SK-N-SH (cell line): ENCODE data around the gene GALNTL6. TPM values are rescaled to one million over a fixed set of nuclear protein-coding genes. Genes with fewer than 3 reads are reported as not detected.

Experiments
- CTCF ChIA-PET: fragments of 300-600, 350-600 bp; formaldehyde crosslinking; extraction: SDS; loops from one replicate; lab custom pipeline; 2021; lab: Yijun Ruan, JAX
- POLR2A ChIA-PET: fragments of 350-600 bp; sonication (Branson Sonifier 250); formaldehyde crosslinking; extraction: SDS; loops from one replicate; lab custom pipeline; 2020; ENCODE audit warnings: antibody characterized with exemption, inconsistent platforms; lab: Yijun Ruan, JAX
- DNase-seq: peaks from one replicate; pipeline ENCODE4 v3.0.0; 2012
- H2AFZ ChIP-seq: fragments of 200-600 bp; sonication (generic); 2 replicates; pipeline ENCODE4 v1.8.1; 2016; ENCODE audit warnings: antibody characterized with exemption, mild to moderate bottlenecking, low read depth
- H3F3A ChIP-seq: fragments of 200-600 bp; sonication (generic); replicated peaks from 2 replicates; pipeline ENCODE3; 2016; ENCODE audit warnings: antibody characterized with exemption, mild to moderate bottlenecking; ENCODE audit not compliant: insufficient read depth
- H3K27ac ChIP-seq, 2 experiments: fragments of 200-500 bp in 1 of 2; fragments of 200-600 bp in 1 of 2; sonication (Bioruptor generic) in 1 of 2; sonication (generic), shearing (Covaris generic) in 1 of 2; 2 replicates each; pipeline versions ENCODE4 v1.5.1 to v1.6.1; 2014 to 2016; ENCODE audit warnings: low read depth in 2 of 2, inconsistent platforms in 1 of 2, low read length in 1 of 2, mild to moderate bottlenecking in 1 of 2, mixed read lengths in 1 of 2
- H3K27me3 ChIP-seq: fragments of 200-600 bp; sonication (generic), shearing (Covaris generic); 2 replicates; pipeline ENCODE4 v1.6.1; 2016; ENCODE audit warnings: mixed run types; ENCODE audit not compliant: insufficient read depth
- H3K36me3 ChIP-seq, 2 experiments: fragments of 200-500 bp in 1 of 2; fragments of 200-600 bp in 1 of 2; sonication (Bioruptor generic) in 1 of 2; sonication (generic) in 1 of 2; replicated peaks in 1 of 2; 2 replicates each; pipeline versions ENCODE3 to v1.5.1; 2014 to 2016; ENCODE audit warnings: low read length in 1 of 2, mild to moderate bottlenecking in 1 of 2; ENCODE audit not compliant: insufficient read depth in 2 of 2, control insufficient read depth in 1 of 2
- H3K4me1 ChIP-seq, 2 experiments: fragments of 200-500 bp in 1 of 2; fragments of 200-600 bp in 1 of 2; sonication (Bioruptor generic) in 1 of 2; sonication (generic), shearing (Covaris generic) in 1 of 2; 2 replicates each; pipeline versions ENCODE4 v1.5.1 to v1.6.1; 2014 to 2016; ENCODE audit warnings: low read depth in 1 of 2, low read length in 1 of 2, mixed run types in 1 of 2; ENCODE audit not compliant: insufficient read depth in 2 of 2, control insufficient read depth in 1 of 2
- H3K4me2 ChIP-seq: fragments of 200-600 bp; sonication (generic), shearing (Covaris generic); 2 replicates; pipeline ENCODE4 v1.6.1; 2017; ENCODE audit warnings: mixed run types
- H3K4me3 ChIP-seq, 2 experiments: fragments of 200-500 bp in 1 of 2; fragments of 200-600 bp in 1 of 2; sonication (Bioruptor generic) in 1 of 2; sonication (generic), shearing (Covaris generic) in 1 of 2; 2 replicates each; pipeline versions ENCODE4 v1.5.1 to v1.8.1; 2014 to 2016; ENCODE audit warnings: low read depth in 2 of 2, inconsistent platforms in 1 of 2, low read length in 1 of 2, mild to moderate bottlenecking in 1 of 2, mixed read lengths in 1 of 2, moderate library complexity in 1 of 2
- H3K79me2 ChIP-seq: fragments of 200-600 bp; sonication (generic); 2 replicates; pipeline ENCODE4 v1.8.1; 2017; ENCODE audit warnings: mild to moderate bottlenecking; ENCODE audit not compliant: insufficient read depth
- H3K9ac ChIP-seq: fragments of 200-600 bp; sonication (generic); 2 replicates; pipeline ENCODE4 v1.6.1; 2017; ENCODE audit warnings: mixed run types
- H3K9me2 ChIP-seq: fragments of 200-600 bp; sonication (generic); 2 replicates; pipeline ENCODE4 v1.6.1; 2017; ENCODE audit warnings: mixed run types
- H3K9me3 ChIP-seq: fragments of 200-600 bp; sonication (generic); 2 replicates; pipeline ENCODE4 v1.6.1; 2017; ENCODE audit warnings: mixed run types, mild to moderate bottlenecking, moderate library complexity
- H4K20me1 ChIP-seq: fragments of 200-600 bp; sonication (generic); 2 replicates; pipeline ENCODE4 v1.6.1; 2017; ENCODE audit warnings: mild to moderate bottlenecking, mixed run types; ENCODE audit not compliant: insufficient read depth
- CHD2 ChIP-seq: fragments of 150-350 bp; IDR thresholded peaks from 2 replicates; pipeline ENCODE4 v1.6.1; 2018; ENCODE audit warnings: low read length; ENCODE audit not compliant: partially characterized antibody
- ELF1 ChIP-seq: IDR thresholded peaks from 2 replicates; pipeline ENCODE4 v1.4.0; 2012
- EP300 ChIP-seq, 2 experiments: IDR thresholded peaks; 2 replicates each; pipeline versions ENCODE4 v1.4.0 to v1.6.1; 2012; ENCODE audit warnings: borderline replicate concordance in 1 of 2, low read depth in 1 of 2, low read length in 1 of 2
- EZH2phosphoT487 ChIP-seq: fragments of 200-600 bp; sonication (generic); IDR thresholded peaks from 2 replicates; pipeline ENCODE4 v1.6.1; 2017; ENCODE audit warnings: low read depth, mixed run types, mild to moderate bottlenecking, antibody characterized with exemption, moderate library complexity, borderline replicate concordance
- FOXJ3 ChIP-seq: sonication (generic); formaldehyde crosslinking; IDR thresholded peaks from 2 replicates; pipeline ENCODE4 v1.5.1; 2020; ENCODE audit warnings: mild to moderate bottlenecking, missing genetic modification reagents
- FOXM1 ChIP-seq: IDR thresholded peaks from 2 replicates; pipeline ENCODE4 v1.4.0; 2012; ENCODE audit warnings: low read depth, mild to moderate bottlenecking
- JUND ChIP-seq: IDR thresholded peaks from 2 replicates; pipeline ENCODE4 v1.4.0; 2012
- NRF1 ChIP-seq: IDR thresholded peaks from 2 replicates; pipeline ENCODE4 v1.6.1; 2012; ENCODE audit warnings: low read depth, mild to moderate bottlenecking, low read length
- RAD21 ChIP-seq: IDR thresholded peaks from 2 replicates; pipeline ENCODE4 v1.6.1; 2012; ENCODE audit warnings: mild to moderate bottlenecking, low read length
- RXRA ChIP-seq: IDR thresholded peaks from 2 replicates; pipeline ENCODE4 v1.4.0; 2012; ENCODE audit warnings: low read depth, mild to moderate bottlenecking, borderline replicate concordance
- SIN3A ChIP-seq: IDR thresholded peaks from 2 replicates; pipeline ENCODE4 v1.6.1; 2012; ENCODE audit warnings: low read depth, mild to moderate bottlenecking, low read length, moderate library complexity, borderline replicate concordance
- TAF1 ChIP-seq: IDR thresholded peaks from 2 replicates; pipeline ENCODE4 v1.6.1; 2012; ENCODE audit warnings: low read depth, mild to moderate bottlenecking, low read length, moderate library complexity, borderline replicate concordance
- YY1 ChIP-seq: IDR thresholded peaks from 2 replicates; pipeline ENCODE4 v1.4.0; 2012; ENCODE audit warnings: low read depth, mild to moderate bottlenecking
- WGBS: methylation state at CpG from one replicate; pipeline ENCODE4 v1.1.6; 2017; ENCODE audit warnings: low lambda C conversion rate; 5-methylcytosine and 5-hydroxymethylcytosine counted together
- polyA plus RNA-seq, 3 experiments: library from polyadenylated mRNA; depleted of rRNA; stranded (reverse); fragments of >200 nt; gene quantifications; 2 replicates each; pipeline ENCODE4 v1.2.3, GENCODE V29; 2012
- TF ChIP-seq, protein P1 (sequence below): IDR thresholded peaks from 2 replicates; pipeline ENCODE4 v1.4.0; 2012; ENCODE audit warnings: low read depth, borderline replicate concordance
- TF ChIP-seq, protein P2 (sequence below): IDR thresholded peaks from 2 replicates; pipeline ENCODE4 v1.6.1; 2012; ENCODE audit warnings: mild to moderate bottlenecking, low read depth, low read length, moderate library complexity
- TF ChIP-seq, protein P3 (sequence below): IDR thresholded peaks from 2 replicates; pipeline ENCODE4 v1.4.0; 2012; ENCODE audit warnings: low read depth
- TF ChIP-seq, protein P4 (sequence below): fragments of 150-350 bp; IDR thresholded peaks from 2 replicates; pipeline ENCODE4 v1.6.1; 2016; ENCODE audit warnings: mild to moderate bottlenecking, low read depth, low read length
- TF ChIP-seq, protein P5 (sequence below): fragments of 150-350 bp; IDR thresholded peaks from 2 replicates; pipeline ENCODE4 v1.6.1; 2017; ENCODE audit warnings: antibody characterized with exemption, low read length, low read depth, borderline replicate concordance
- TF ChIP-seq, protein P6 (sequence below): IDR thresholded peaks from 2 replicates; pipeline ENCODE4; 2012

GALNTL6 gene
- polyA plus RNA-seq, 1 of the 3 experiments (the other 2 are of a cell fraction), result 0.07 TPM

DNA sequence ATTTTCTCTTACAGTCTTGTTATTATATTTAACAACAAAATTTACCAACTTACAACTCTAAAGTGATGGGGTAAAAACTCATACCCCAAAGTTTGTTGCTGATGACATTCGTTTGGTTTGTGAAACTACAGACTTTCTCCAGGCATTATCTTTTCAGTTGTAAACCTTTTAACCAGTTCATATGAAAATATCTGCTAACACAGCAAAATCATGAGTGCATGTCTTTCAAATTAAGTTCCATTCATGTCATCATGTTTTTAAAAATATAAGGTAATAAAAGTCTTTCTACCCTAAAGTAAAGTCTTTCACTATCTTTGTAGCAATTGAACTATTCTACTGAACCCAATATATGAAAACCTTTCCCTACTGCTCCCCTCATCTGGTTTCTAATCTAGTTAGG, 3.4 kb upstream of the GALNTL6 start:
- H3K9me2 ChIP-seq, result no peaks in the 10 kb centered on the region
- no peaks in the 10 kb centered on the region for H3K9me3 ChIP-seq
- no peak overlapping the region for H3K4me3 ChIP-seq
- H3K36me3 ChIP-seq, result no peaks in the 10 kb centered on the region
- TF ChIP-seq, protein P1, sequence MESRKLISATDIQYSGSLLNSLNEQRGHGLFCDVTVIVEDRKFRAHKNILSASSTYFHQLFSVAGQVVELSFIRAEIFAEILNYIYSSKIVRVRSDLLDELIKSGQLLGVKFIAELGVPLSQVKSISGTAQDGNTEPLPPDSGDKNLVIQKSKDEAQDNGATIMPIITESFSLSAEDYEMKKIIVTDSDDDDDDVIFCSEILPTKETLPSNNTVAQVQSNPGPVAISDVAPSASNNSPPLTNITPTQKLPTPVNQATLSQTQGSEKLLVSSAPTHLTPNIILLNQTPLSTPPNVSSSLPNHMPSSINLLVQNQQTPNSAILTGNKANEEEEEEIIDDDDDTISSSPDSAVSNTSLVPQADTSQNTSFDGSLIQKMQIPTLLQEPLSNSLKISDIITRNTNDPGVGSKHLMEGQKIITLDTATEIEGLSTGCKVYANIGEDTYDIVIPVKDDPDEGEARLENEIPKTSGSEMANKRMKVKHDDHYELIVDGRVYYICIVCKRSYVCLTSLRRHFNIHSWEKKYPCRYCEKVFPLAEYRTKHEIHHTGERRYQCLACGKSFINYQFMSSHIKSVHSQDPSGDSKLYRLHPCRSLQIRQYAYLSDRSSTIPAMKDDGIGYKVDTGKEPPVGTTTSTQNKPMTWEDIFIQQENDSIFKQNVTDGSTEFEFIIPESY, result no peak
- TF ChIP-seq EP300 (IDR thresholded peaks at IDR 0.05; ENCODE audit: borderline replicate concordance in 1 of 2, low read depth in 1 of 2, low read length in 1 of 2) (no peak), FOXM1 (no peak), RXRA (no peak), RAD21 (no peak), SIN3A (no peak), FOXJ3 (CRISPR knock-in tag) (no peak), TAF1 (no peak), ELF1 (no peak), JUND (no peak), YY1 (no peak), EZH2phosphoT487 (no peak), CHD2 (no peak), NRF1 (no peak)
- TF ChIP-seq, protein P2, sequence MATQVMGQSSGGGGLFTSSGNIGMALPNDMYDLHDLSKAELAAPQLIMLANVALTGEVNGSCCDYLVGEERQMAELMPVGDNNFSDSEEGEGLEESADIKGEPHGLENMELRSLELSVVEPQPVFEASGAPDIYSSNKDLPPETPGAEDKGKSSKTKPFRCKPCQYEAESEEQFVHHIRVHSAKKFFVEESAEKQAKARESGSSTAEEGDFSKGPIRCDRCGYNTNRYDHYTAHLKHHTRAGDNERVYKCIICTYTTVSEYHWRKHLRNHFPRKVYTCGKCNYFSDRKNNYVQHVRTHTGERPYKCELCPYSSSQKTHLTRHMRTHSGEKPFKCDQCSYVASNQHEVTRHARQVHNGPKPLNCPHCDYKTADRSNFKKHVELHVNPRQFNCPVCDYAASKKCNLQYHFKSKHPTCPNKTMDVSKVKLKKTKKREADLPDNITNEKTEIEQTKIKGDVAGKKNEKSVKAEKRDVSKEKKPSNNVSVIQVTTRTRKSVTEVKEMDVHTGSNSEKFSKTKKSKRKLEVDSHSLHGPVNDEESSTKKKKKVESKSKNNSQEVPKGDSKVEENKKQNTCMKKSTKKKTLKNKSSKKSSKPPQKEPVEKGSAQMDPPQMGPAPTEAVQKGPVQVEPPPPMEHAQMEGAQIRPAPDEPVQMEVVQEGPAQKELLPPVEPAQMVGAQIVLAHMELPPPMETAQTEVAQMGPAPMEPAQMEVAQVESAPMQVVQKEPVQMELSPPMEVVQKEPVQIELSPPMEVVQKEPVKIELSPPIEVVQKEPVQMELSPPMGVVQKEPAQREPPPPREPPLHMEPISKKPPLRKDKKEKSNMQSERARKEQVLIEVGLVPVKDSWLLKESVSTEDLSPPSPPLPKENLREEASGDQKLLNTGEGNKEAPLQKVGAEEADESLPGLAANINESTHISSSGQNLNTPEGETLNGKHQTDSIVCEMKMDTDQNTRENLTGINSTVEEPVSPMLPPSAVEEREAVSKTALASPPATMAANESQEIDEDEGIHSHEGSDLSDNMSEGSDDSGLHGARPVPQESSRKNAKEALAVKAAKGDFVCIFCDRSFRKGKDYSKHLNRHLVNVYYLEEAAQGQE, result no peak
- TF ChIP-seq, protein P3, sequence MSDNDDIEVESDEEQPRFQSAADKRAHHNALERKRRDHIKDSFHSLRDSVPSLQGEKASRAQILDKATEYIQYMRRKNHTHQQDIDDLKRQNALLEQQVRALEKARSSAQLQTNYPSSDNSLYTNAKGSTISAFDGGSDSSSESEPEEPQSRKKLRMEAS, result no peak
- TF ChIP-seq, protein P4, sequence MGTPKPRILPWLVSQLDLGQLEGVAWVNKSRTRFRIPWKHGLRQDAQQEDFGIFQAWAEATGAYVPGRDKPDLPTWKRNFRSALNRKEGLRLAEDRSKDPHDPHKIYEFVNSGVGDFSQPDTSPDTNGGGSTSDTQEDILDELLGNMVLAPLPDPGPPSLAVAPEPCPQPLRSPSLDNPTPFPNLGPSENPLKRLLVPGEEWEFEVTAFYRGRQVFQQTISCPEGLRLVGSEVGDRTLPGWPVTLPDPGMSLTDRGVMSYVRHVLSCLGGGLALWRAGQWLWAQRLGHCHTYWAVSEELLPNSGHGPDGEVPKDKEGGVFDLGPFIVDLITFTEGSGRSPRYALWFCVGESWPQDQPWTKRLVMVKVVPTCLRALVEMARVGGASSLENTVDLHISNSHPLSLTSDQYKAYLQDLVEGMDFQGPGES, result no peak
- TF ChIP-seq, protein P5, sequence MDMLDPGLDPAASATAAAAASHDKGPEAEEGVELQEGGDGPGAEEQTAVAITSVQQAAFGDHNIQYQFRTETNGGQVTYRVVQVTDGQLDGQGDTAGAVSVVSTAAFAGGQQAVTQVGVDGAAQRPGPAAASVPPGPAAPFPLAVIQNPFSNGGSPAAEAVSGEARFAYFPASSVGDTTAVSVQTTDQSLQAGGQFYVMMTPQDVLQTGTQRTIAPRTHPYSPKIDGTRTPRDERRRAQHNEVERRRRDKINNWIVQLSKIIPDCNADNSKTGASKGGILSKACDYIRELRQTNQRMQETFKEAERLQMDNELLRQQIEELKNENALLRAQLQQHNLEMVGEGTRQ, result no peak
- TF ChIP-seq, protein P6, sequence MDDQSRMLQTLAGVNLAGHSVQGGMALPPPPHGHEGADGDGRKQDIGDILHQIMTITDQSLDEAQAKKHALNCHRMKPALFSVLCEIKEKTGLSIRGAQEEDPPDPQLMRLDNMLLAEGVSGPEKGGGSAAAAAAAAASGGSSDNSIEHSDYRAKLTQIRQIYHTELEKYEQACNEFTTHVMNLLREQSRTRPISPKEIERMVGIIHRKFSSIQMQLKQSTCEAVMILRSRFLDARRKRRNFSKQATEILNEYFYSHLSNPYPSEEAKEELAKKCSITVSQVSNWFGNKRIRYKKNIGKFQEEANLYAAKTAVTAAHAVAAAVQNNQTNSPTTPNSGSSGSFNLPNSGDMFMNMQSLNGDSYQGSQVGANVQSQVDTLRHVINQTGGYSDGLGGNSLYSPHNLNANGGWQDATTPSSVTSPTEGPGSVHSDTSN, result no peak
- TF ChIP-seq, all 33 proteins: peak for 0
- H3F3A ChIP-seq, result no peaks in the 10 kb centered on the region
- no peak overlapping the region for H2AFZ ChIP-seq
- ChIA-PET CTCF (no interaction called here), POLR2A (no interaction called here)
- H4K20me1 ChIP-seq, result no peaks in the 10 kb centered on the region
- H3K79me2 ChIP-seq, result no peaks in the 10 kb centered on the region
- H3K27me3 ChIP-seq, result peaks cover 23% of the 10 kb centered on the region
- no peak overlapping the region for H3K9ac ChIP-seq
- no peak for DNase-seq
- WGBS, result 7% methylated on average over 1 of the region's 1 CpG
- H3K4me1 ChIP-seq, result peaks cover 0 to 10% of the 10 kb centered on the region in 2 experiments; a peak in 1 of 4 replicates
- no peak overlapping the region for H3K27ac ChIP-seq
- H3K4me2 ChIP-seq, result no peak overlapping the region
